SK-N-SH (cell line): ENCODE results near the gene GRB2. TPM values are rescaled to one million over a fixed set of nuclear protein-coding genes. Genes with fewer than 3 reads are reported as not detected.

Source experiments
- CTCF ChIA-PET: fragments of 300-600, 350-600 bp; formaldehyde crosslinking; extraction: SDS; loops from one replicate; lab custom pipeline; 2021; lab: Yijun Ruan, JAX
- POLR2A ChIA-PET: fragments of 350-600 bp; sonication (Branson Sonifier 250); formaldehyde crosslinking; extraction: SDS; loops from one replicate; lab custom pipeline; 2020; ENCODE audit warnings: antibody characterized with exemption, inconsistent platforms; lab: Yijun Ruan, JAX
- DNase-seq: peaks from one replicate; pipeline ENCODE4 v3.0.0; 2012
- H2AFZ ChIP-seq: fragments of 200-600 bp; sonication (generic); 2 replicates; pipeline ENCODE4 v1.8.1; 2016; ENCODE audit warnings: antibody characterized with exemption, mild to moderate bottlenecking, low read depth
- H3F3A ChIP-seq: fragments of 200-600 bp; sonication (generic); replicated peaks from 2 replicates; pipeline ENCODE3; 2016; ENCODE audit warnings: antibody characterized with exemption, mild to moderate bottlenecking; ENCODE audit not compliant: insufficient read depth
- H3K27ac ChIP-seq, 2 experiments: fragments of 200-500 bp in 1 of 2; fragments of 200-600 bp in 1 of 2; sonication (Bioruptor generic) in 1 of 2; sonication (generic), shearing (Covaris generic) in 1 of 2; 2 replicates each; pipeline versions ENCODE4 v1.5.1 to v1.6.1; 2014 to 2016; ENCODE audit warnings: low read depth in 2 of 2, inconsistent platforms in 1 of 2, low read length in 1 of 2, mild to moderate bottlenecking in 1 of 2, mixed read lengths in 1 of 2
- H3K27me3 ChIP-seq: fragments of 200-600 bp; sonication (generic), shearing (Covaris generic); 2 replicates; pipeline ENCODE4 v1.6.1; 2016; ENCODE audit warnings: mixed run types; ENCODE audit not compliant: insufficient read depth
- H3K36me3 ChIP-seq, 2 experiments: fragments of 200-500 bp in 1 of 2; fragments of 200-600 bp in 1 of 2; sonication (Bioruptor generic) in 1 of 2; sonication (generic) in 1 of 2; replicated peaks in 1 of 2; 2 replicates each; pipeline versions ENCODE3 to v1.5.1; 2014 to 2016; ENCODE audit warnings: low read length in 1 of 2, mild to moderate bottlenecking in 1 of 2; ENCODE audit not compliant: insufficient read depth in 2 of 2, control insufficient read depth in 1 of 2
- H3K4me1 ChIP-seq, 2 experiments: fragments of 200-500 bp in 1 of 2; fragments of 200-600 bp in 1 of 2; sonication (Bioruptor generic) in 1 of 2; sonication (generic), shearing (Covaris generic) in 1 of 2; 2 replicates each; pipeline versions ENCODE4 v1.5.1 to v1.6.1; 2014 to 2016; ENCODE audit warnings: low read depth in 1 of 2, low read length in 1 of 2, mixed run types in 1 of 2; ENCODE audit not compliant: insufficient read depth in 2 of 2, control insufficient read depth in 1 of 2
- H3K4me2 ChIP-seq: fragments of 200-600 bp; sonication (generic), shearing (Covaris generic); 2 replicates; pipeline ENCODE4 v1.6.1; 2017; ENCODE audit warnings: mixed run types
- H3K4me3 ChIP-seq, 2 experiments: fragments of 200-500 bp in 1 of 2; fragments of 200-600 bp in 1 of 2; sonication (Bioruptor generic) in 1 of 2; sonication (generic), shearing (Covaris generic) in 1 of 2; 2 replicates each; pipeline versions ENCODE4 v1.5.1 to v1.8.1; 2014 to 2016; ENCODE audit warnings: low read depth in 2 of 2, inconsistent platforms in 1 of 2, low read length in 1 of 2, mild to moderate bottlenecking in 1 of 2, mixed read lengths in 1 of 2, moderate library complexity in 1 of 2
- H3K79me2 ChIP-seq: fragments of 200-600 bp; sonication (generic); 2 replicates; pipeline ENCODE4 v1.8.1; 2017; ENCODE audit warnings: mild to moderate bottlenecking; ENCODE audit not compliant: insufficient read depth
- H3K9ac ChIP-seq: fragments of 200-600 bp; sonication (generic); 2 replicates; pipeline ENCODE4 v1.6.1; 2017; ENCODE audit warnings: mixed run types
- H3K9me2 ChIP-seq: fragments of 200-600 bp; sonication (generic); 2 replicates; pipeline ENCODE4 v1.6.1; 2017; ENCODE audit warnings: mixed run types
- H3K9me3 ChIP-seq: fragments of 200-600 bp; sonication (generic); 2 replicates; pipeline ENCODE4 v1.6.1; 2017; ENCODE audit warnings: mixed run types, mild to moderate bottlenecking, moderate library complexity
- H4K20me1 ChIP-seq: fragments of 200-600 bp; sonication (generic); 2 replicates; pipeline ENCODE4 v1.6.1; 2017; ENCODE audit warnings: mild to moderate bottlenecking, mixed run types; ENCODE audit not compliant: insufficient read depth
- CHD2 ChIP-seq: fragments of 150-350 bp; IDR thresholded peaks from 2 replicates; pipeline ENCODE4 v1.6.1; 2018; ENCODE audit warnings: low read length; ENCODE audit not compliant: partially characterized antibody
- ELF1 ChIP-seq: IDR thresholded peaks from 2 replicates; pipeline ENCODE4 v1.4.0; 2012
- GABPA ChIP-seq: IDR thresholded peaks from 2 replicates; pipeline ENCODE4 v1.4.0; 2012; ENCODE audit warnings: low read depth, mild to moderate bottlenecking
- MEF2A ChIP-seq: IDR thresholded peaks from 2 replicates; pipeline ENCODE4 v1.4.0; 2012; ENCODE audit warnings: low read depth, borderline replicate concordance
- MXI1 ChIP-seq: IDR thresholded peaks from 2 replicates; pipeline ENCODE4 v1.6.1; 2012; ENCODE audit warnings: mild to moderate bottlenecking, low read depth, low read length, improper control_type of control experiment
- NRF1 ChIP-seq: IDR thresholded peaks from 2 replicates; pipeline ENCODE4 v1.6.1; 2012; ENCODE audit warnings: low read depth, mild to moderate bottlenecking, low read length
- POLR2AphosphoS5 ChIP-seq: IDR thresholded peaks from 2 replicates; pipeline ENCODE4 v1.6.1; 2012; ENCODE audit warnings: low read depth, low read length
- RCOR1 ChIP-seq: fragments of 150-350 bp; IDR thresholded peaks from 2 replicates; pipeline ENCODE4 v1.6.1; 2017; ENCODE audit warnings: antibody characterized with exemption, low read length
- SIN3A ChIP-seq: IDR thresholded peaks from 2 replicates; pipeline ENCODE4 v1.6.1; 2012; ENCODE audit warnings: low read depth, mild to moderate bottlenecking, low read length, moderate library complexity, borderline replicate concordance
- TAF1 ChIP-seq: IDR thresholded peaks from 2 replicates; pipeline ENCODE4 v1.6.1; 2012; ENCODE audit warnings: low read depth, mild to moderate bottlenecking, low read length, moderate library complexity, borderline replicate concordance
- TEAD4 ChIP-seq: IDR thresholded peaks from 2 replicates; pipeline ENCODE4 v1.4.0; 2012; ENCODE audit warnings: mild to moderate bottlenecking, borderline replicate concordance; ENCODE audit not compliant: insufficient read depth
- YY1 ChIP-seq: IDR thresholded peaks from 2 replicates; pipeline ENCODE4 v1.4.0; 2012; ENCODE audit warnings: low read depth, mild to moderate bottlenecking
- WGBS: methylation state at CpG from one replicate; pipeline ENCODE4 v1.1.6; 2017; ENCODE audit warnings: low lambda C conversion rate; 5-methylcytosine and 5-hydroxymethylcytosine counted together
- polyA plus RNA-seq, 3 experiments: library from polyadenylated mRNA; depleted of rRNA; stranded (reverse); fragments of >200 nt; gene quantifications; 2 replicates each; pipeline ENCODE4 v1.2.3, GENCODE V29; 2012
- TF ChIP-seq, protein P1 (sequence below): IDR thresholded peaks from 2 replicates; pipeline ENCODE4 v1.4.0; 2012; ENCODE audit warnings: low read depth, borderline replicate concordance
- TF ChIP-seq, protein P2 (sequence below): IDR thresholded peaks from 2 replicates; pipeline ENCODE4 v1.4.0; 2012; ENCODE audit warnings: low read depth, borderline replicate concordance
- TF ChIP-seq, protein P3 (sequence below): IDR thresholded peaks from 2 replicates; pipeline ENCODE4; 2012
- TF ChIP-seq, protein P4 (sequence below): fragments of 200-600 bp; sonication (generic); IDR thresholded peaks from 2 replicates; pipeline ENCODE4 v1.6.1; 2017; ENCODE audit warnings: antibody characterized with exemption, mild to moderate bottlenecking, moderate library complexity
- TF ChIP-seq, protein P5 (sequence below): fragments of 150-350 bp; IDR thresholded peaks from 2 replicates; pipeline ENCODE4 v1.6.1; 2017; ENCODE audit warnings: antibody characterized with exemption, low read length, low read depth, borderline replicate concordance
- TF ChIP-seq, protein P6 (sequence below): IDR thresholded peaks from 2 replicates; pipeline ENCODE4 v1.4.0; 2012; ENCODE audit warnings: low read depth
- TF ChIP-seq, protein P7 (sequence below): IDR thresholded peaks from 2 replicates; pipeline ENCODE4 v1.6.1; 2012; ENCODE audit warnings: mild to moderate bottlenecking, low read depth, low read length, moderate library complexity

The GRB2 gene
- 81.6 and 89.6 TPM in 2 replicates for polyA plus RNA-seq (2012; rRNA removed)
- 79.2 and 104 TPM in 2 replicates for polyA plus RNA-seq (2012; cell fraction: cytosol; rRNA removed)
- 83.6 and 109 TPM in 2 replicates for polyA plus RNA-seq (2012; cell fraction: nucleus; rRNA removed)

DNA sequence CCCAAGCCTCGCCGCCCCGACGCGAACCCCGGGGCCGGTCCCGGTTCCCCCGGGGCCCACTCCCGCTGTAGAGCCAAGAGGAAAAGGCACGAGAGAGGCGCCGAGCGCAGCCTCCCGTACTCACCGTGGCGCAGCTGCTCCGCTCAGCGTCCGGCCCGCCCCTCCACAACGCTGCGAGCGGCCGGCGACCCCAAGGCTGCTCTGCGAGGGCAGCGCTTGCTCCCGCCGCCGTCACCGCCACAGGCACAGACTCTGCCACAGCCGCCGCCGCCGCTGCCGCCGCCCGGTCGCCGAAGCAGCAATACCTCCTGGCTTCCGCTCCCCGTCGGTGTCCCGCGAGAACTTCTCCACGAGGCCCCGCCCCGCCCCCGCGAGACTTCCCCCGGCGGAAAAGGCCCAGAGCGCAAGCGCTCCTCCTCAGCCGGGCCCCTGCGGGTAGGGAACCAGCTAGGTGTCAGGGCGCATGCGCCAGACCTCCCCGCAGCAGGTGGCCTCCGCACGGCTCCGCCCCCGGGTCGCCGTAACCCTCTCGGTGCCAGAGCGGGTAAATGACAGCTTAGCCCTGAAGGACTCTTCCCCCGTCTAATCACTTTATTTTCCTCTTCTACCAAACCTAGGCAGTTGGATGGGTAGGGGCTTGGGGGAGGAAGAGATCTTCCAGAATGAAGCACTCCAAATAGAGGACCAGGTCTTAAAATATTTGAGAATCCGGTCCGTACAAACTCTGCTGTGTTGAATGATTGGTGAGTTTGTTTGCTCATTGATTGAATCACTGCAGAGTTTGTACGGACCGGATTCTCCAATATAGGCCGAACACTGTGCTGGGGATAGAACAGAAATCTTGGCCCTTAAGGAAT lies at the start of gene GRB2:
GRB2 (minus strand) TSS at position 314 of the 857 bp plus-strand sequence. CDS start 12,050 bp downstream, outside the sequence.
- Histone ChIP-seq H3K4me1 (peaks cover 4 to 6% of the 10 kb centered on the region in 2 experiments; a peak in 3 of 4 replicates), H3K9me3 (no peaks in the 10 kb centered on the region), H3F3A (peaks cover 19% of the 10 kb centered on the region), H3K79me2 (peaks cover 49% of the 10 kb centered on the region), H3K4me2 (peak within 1 kb of the TSS; percentile 90), H3K27ac (peak within 1 kb of the TSS; percentile 69 to 70), H3K9me2 (no peaks in the 10 kb centered on the region), H4K20me1 (peaks cover 36% of the 10 kb centered on the region), H3K9ac (peak within 1 kb of the TSS; percentile 89), H3K27me3 (no peaks in the 10 kb centered on the region; the same call in 1 of the 2 replicates), H3K4me3 (peak within 1 kb of the TSS; percentile 82 to 86), H3K36me3 (no peaks in the 10 kb centered on the region), H2AFZ (peak within 1 kb of the TSS; percentile 88)
- peak; percentile 100 for DNase-seq
- CTCF ChIA-PET: interaction anchor here (0.6 to 5.8 kb wide), 14 partner anchors 9 to 291 kb away, joined by 3 to 65 read pairs (median 4); partner anchors contain the start of genes GGA3, MIF4GD, SLC25A19 and TSEN54
- POLR2A ChIA-PET: interaction anchor here (0.5 to 2.4 kb wide), 12 partner anchors 12 to 212 kb away, joined by 3 to 20 read pairs (median 4); partner anchors contain the start of genes GGA3, MIF4GD, MRPS7 and SLC25A19
- 2% methylated on average over 48 of the region's 74 CpGs for WGBS
- TF ChIP-seq CHD2 (peak; percentile 99), NRF1 (peak; percentile 99), MEF2A (no peak), MXI1 (peak; percentile 74), TEAD4 (no peak), RCOR1 (peak; percentile 20; the same call in 1 of the 2 replicates), ELF1 (peak; percentile 78), POLR2AphosphoS5 (peak; percentile 93), TAF1 (peak; percentile 79; the same call in 1 of the 2 replicates), GABPA (peak; percentile 60; the same call in 1 of the 2 replicates), SIN3A (peak; percentile 84), YY1 (0 out of 2 replicates have a peak, but pooled peaks have one; percentile 9)
- TF ChIP-seq, protein P1, sequence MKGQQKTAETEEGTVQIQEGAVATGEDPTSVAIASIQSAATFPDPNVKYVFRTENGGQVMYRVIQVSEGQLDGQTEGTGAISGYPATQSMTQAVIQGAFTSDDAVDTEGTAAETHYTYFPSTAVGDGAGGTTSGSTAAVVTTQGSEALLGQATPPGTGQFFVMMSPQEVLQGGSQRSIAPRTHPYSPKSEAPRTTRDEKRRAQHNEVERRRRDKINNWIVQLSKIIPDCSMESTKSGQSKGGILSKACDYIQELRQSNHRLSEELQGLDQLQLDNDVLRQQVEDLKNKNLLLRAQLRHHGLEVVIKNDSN: peak; percentile 73; the same call in 1 of the 2 replicates
- TF ChIP-seq, protein P2, sequence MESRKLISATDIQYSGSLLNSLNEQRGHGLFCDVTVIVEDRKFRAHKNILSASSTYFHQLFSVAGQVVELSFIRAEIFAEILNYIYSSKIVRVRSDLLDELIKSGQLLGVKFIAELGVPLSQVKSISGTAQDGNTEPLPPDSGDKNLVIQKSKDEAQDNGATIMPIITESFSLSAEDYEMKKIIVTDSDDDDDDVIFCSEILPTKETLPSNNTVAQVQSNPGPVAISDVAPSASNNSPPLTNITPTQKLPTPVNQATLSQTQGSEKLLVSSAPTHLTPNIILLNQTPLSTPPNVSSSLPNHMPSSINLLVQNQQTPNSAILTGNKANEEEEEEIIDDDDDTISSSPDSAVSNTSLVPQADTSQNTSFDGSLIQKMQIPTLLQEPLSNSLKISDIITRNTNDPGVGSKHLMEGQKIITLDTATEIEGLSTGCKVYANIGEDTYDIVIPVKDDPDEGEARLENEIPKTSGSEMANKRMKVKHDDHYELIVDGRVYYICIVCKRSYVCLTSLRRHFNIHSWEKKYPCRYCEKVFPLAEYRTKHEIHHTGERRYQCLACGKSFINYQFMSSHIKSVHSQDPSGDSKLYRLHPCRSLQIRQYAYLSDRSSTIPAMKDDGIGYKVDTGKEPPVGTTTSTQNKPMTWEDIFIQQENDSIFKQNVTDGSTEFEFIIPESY: peak; percentile 98
- TF ChIP-seq, protein P3, sequence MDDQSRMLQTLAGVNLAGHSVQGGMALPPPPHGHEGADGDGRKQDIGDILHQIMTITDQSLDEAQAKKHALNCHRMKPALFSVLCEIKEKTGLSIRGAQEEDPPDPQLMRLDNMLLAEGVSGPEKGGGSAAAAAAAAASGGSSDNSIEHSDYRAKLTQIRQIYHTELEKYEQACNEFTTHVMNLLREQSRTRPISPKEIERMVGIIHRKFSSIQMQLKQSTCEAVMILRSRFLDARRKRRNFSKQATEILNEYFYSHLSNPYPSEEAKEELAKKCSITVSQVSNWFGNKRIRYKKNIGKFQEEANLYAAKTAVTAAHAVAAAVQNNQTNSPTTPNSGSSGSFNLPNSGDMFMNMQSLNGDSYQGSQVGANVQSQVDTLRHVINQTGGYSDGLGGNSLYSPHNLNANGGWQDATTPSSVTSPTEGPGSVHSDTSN: no peak; the same call in 1 of the 2 replicates
- TF ChIP-seq, protein P4, sequence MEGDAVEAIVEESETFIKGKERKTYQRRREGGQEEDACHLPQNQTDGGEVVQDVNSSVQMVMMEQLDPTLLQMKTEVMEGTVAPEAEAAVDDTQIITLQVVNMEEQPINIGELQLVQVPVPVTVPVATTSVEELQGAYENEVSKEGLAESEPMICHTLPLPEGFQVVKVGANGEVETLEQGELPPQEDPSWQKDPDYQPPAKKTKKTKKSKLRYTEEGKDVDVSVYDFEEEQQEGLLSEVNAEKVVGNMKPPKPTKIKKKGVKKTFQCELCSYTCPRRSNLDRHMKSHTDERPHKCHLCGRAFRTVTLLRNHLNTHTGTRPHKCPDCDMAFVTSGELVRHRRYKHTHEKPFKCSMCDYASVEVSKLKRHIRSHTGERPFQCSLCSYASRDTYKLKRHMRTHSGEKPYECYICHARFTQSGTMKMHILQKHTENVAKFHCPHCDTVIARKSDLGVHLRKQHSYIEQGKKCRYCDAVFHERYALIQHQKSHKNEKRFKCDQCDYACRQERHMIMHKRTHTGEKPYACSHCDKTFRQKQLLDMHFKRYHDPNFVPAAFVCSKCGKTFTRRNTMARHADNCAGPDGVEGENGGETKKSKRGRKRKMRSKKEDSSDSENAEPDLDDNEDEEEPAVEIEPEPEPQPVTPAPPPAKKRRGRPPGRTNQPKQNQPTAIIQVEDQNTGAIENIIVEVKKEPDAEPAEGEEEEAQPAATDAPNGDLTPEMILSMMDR: no peak
- TF ChIP-seq, protein P5, sequence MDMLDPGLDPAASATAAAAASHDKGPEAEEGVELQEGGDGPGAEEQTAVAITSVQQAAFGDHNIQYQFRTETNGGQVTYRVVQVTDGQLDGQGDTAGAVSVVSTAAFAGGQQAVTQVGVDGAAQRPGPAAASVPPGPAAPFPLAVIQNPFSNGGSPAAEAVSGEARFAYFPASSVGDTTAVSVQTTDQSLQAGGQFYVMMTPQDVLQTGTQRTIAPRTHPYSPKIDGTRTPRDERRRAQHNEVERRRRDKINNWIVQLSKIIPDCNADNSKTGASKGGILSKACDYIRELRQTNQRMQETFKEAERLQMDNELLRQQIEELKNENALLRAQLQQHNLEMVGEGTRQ: peak; percentile 39; the same call in 1 of the 2 replicates
- TF ChIP-seq, protein P6, sequence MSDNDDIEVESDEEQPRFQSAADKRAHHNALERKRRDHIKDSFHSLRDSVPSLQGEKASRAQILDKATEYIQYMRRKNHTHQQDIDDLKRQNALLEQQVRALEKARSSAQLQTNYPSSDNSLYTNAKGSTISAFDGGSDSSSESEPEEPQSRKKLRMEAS: peak; percentile 55
- TF ChIP-seq, protein P7, sequence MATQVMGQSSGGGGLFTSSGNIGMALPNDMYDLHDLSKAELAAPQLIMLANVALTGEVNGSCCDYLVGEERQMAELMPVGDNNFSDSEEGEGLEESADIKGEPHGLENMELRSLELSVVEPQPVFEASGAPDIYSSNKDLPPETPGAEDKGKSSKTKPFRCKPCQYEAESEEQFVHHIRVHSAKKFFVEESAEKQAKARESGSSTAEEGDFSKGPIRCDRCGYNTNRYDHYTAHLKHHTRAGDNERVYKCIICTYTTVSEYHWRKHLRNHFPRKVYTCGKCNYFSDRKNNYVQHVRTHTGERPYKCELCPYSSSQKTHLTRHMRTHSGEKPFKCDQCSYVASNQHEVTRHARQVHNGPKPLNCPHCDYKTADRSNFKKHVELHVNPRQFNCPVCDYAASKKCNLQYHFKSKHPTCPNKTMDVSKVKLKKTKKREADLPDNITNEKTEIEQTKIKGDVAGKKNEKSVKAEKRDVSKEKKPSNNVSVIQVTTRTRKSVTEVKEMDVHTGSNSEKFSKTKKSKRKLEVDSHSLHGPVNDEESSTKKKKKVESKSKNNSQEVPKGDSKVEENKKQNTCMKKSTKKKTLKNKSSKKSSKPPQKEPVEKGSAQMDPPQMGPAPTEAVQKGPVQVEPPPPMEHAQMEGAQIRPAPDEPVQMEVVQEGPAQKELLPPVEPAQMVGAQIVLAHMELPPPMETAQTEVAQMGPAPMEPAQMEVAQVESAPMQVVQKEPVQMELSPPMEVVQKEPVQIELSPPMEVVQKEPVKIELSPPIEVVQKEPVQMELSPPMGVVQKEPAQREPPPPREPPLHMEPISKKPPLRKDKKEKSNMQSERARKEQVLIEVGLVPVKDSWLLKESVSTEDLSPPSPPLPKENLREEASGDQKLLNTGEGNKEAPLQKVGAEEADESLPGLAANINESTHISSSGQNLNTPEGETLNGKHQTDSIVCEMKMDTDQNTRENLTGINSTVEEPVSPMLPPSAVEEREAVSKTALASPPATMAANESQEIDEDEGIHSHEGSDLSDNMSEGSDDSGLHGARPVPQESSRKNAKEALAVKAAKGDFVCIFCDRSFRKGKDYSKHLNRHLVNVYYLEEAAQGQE: no peak
